Cardiac muscle cell (in vitro differentiated cells and primary cell): ENCODE measurements around the gene NPM1. TPM values are rescaled to one million over a fixed set of nuclear protein-coding genes. Genes with fewer than 3 reads are reported as not detected.

Experiments
- DNase-seq, 2 donors: peaks; one replicate each; pipeline versions ENCODE4 v3.0.0 to v3.0.0-alpha.2; 2010 to 2017; ENCODE audit warnings: low read depth in 1 of 2, low spot score in 1 of 2
- H3K27ac ChIP-seq: fragments of 200-600 bp; sonication (generic); 2 replicates; pipeline ENCODE4 v1.5.1; 2016
- H3K27me3 ChIP-seq: fragments of 200-600 bp; sonication (generic); 2 replicates; pipeline ENCODE4 v1.6.0; 2016; ENCODE audit warnings: control low read depth
- H3K36me3 ChIP-seq: fragments of 200-600 bp; sonication (generic); 2 replicates; pipeline ENCODE4 v1.5.1; 2016; ENCODE audit warnings: control low read depth
- H3K4me1 ChIP-seq: fragments of 200-600 bp; sonication (generic); 2 replicates; pipeline ENCODE4 v1.8.1; 2017; ENCODE audit warnings: low read depth, mild to moderate bottlenecking, mixed run types
- H3K4me3 ChIP-seq: fragments of 200-600 bp; sonication (generic); 2 replicates; pipeline ENCODE4 v1.5.1; 2016; ENCODE audit warnings: mild to moderate bottlenecking
- H3K9me3 ChIP-seq: fragments of 200-600 bp; sonication (generic); 2 replicates; pipeline ENCODE4 v1.5.1; 2017; ENCODE audit warnings: low read depth, mild to moderate bottlenecking, control low read depth
- polyA plus RNA-seq: library from polyadenylated mRNA; unstranded; fragments of >200 nt; fragmentation: Nextera tagmentation; extraction: Ambion mirVana; gene quantifications from 2 replicates; pipeline ENCODE4 v1.2.1, GENCODE V29; 2016
- total RNA-seq: library from RNA; depleted of rRNA; stranded (reverse); fragments of >200 nt; gene quantifications from 2 replicates; pipeline ENCODE4 v1.2.3, GENCODE V29; 2016
- TF ChIP-seq, protein P1 (sequence below): IDR thresholded peaks from 2 replicates; pipeline ENCODE4 v1.5.1; 2012; ENCODE audit warnings: low read depth, mild to moderate bottlenecking, low read length

The NPM1 gene
- total and polyA plus RNA-seq, 2 experiments from 2014 or later, result 389 to 1,115 TPM

DNA sequence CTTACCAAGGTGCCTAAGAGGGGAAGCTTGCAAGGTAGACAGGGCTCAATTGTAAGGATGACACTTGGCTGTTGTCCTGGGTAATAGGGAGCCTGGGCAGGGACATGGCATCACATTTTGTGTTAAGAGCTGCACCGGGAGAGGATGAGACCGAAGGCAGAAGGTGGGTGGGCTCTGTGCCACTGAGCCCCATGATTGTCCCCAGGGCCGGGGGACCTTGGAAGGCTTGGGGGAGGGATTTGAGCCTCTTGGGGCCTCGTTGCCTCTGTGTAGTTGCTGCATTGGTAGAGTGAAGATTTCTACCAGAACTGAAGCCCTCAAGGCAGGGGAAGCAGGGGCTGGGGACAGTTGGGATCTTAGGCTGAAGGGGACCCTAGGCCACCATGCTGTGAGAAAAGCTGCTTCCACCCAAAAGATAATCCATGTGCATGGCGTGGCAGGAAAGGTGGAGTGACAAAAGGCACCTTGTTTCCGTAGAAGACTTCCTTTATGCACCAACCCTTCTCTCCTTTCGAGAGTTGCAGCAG is 43.7 kb downstream of the NPM1 start:
- TF ChIP-seq, protein P1, sequence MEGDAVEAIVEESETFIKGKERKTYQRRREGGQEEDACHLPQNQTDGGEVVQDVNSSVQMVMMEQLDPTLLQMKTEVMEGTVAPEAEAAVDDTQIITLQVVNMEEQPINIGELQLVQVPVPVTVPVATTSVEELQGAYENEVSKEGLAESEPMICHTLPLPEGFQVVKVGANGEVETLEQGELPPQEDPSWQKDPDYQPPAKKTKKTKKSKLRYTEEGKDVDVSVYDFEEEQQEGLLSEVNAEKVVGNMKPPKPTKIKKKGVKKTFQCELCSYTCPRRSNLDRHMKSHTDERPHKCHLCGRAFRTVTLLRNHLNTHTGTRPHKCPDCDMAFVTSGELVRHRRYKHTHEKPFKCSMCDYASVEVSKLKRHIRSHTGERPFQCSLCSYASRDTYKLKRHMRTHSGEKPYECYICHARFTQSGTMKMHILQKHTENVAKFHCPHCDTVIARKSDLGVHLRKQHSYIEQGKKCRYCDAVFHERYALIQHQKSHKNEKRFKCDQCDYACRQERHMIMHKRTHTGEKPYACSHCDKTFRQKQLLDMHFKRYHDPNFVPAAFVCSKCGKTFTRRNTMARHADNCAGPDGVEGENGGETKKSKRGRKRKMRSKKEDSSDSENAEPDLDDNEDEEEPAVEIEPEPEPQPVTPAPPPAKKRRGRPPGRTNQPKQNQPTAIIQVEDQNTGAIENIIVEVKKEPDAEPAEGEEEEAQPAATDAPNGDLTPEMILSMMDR, result no peak
- Histone ChIP-seq H3K9me3 (no peaks in the 10 kb centered on the region), H3K36me3 (no peaks in the 10 kb centered on the region), H3K27ac (no peak overlapping the region), H3K27me3 (no peaks in the 10 kb centered on the region), H3K4me1 (peaks cover 17% of the 10 kb centered on the region), H3K4me3 (no peak overlapping the region)
- no peak for DNase-seq

DNA sequence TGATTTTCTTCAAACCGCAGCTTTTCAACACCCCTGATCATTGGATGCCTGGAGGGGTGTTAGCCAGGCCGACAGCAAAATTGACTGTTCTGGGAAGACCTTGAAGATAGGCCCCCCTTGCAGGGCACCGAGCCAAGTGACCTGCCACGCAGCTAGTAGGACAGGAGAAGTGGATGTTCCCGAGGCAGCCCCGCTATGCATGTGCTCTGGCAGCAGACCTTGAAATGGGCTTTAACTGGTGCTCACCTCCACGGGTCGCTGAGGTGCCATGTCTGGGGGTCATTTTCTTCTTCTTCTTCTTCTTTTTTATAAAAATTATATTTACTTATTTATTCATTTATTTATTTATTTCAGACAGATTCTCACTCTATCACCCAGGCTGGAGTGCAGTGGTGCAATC is 44.4 kb downstream of the NPM1 start:
- Histone ChIP-seq H3K27ac (no peak overlapping the region), H3K27me3 (no peaks in the 10 kb centered on the region), H3K4me3 (no peak overlapping the region), H3K9me3 (no peaks in the 10 kb centered on the region), H3K36me3 (no peaks in the 10 kb centered on the region), H3K4me1 (peaks cover 17% of the 10 kb centered on the region)
- TF ChIP-seq, protein P1, result no peak
- no peak for DNase-seq

DNA sequence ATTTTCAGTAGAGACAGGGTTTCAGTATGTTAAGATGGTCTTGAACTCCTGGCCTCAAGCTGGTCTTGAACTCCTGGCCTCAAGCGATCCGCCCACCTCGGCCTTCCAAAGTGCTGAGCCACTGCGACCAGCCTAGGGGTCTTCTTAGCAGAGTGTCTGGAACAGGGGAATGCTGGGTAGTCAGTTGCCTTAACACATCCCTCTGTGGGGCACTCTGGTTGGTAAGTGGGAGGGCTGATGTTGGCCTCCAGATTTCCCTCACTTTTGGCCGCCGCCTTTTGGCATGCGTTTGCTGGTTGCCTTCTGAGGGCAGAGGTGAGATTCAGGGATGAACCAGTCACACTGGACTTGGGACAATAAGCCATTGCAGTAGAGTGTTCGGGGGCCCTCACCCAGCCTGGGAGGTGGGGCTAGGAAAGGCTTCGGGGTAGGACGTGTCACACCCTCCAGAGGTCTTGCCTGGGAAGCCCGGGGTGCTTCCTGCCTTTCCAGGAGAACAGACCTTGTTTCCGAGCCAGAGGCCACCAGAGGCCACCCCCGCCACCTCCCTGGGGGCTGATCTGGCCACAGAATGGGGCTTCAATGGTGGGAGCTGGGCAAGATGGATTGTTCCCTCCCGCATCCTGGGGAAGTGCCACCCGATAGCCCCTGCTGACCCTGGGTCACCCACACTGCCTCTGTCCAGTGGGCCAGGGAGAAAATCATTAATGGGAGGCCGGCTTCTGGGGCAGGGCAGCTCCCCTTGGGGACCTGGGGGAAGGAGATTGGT is 45.1 kb downstream of the NPM1 start:
- Histone ChIP-seq H3K27me3 (no peaks in the 10 kb centered on the region), H3K27ac (peak overlapping the region; percentile 51), H3K4me3 (no peak overlapping the region), H3K36me3 (peaks cover 2% of the 10 kb centered on the region), H3K9me3 (no peaks in the 10 kb centered on the region), H3K4me1 (peaks cover 13% of the 10 kb centered on the region)
- TF ChIP-seq, protein P1, result no peak
- no peak for DNase-seq

DNA sequence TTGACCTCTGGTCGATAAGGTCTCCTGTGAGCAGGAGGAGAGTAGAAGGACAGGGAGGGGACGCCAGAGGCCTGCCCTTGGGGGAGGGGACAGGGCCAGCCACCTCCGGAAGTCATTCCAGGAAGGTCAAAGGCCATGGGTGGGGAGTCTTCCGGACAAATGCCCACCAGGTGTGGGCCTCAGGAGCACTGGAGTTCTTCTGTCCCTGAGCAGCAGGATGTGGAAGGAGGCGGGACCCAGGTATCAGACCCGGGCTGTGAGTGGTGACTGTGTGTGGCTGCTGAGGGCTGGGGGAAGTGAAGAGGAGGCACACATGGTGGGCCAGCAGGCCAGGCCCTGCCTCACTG is 45.7 kb downstream of the NPM1 start:
- Histone ChIP-seq H3K4me3 (no peak overlapping the region), H3K36me3 (peaks cover 2% of the 10 kb centered on the region), H3K27ac (peak overlapping the region; percentile 51), H3K27me3 (no peaks in the 10 kb centered on the region), H3K9me3 (no peaks in the 10 kb centered on the region), H3K4me1 (peaks cover 9% of the 10 kb centered on the region)
- TF ChIP-seq, protein P1, result no peak
- DNase-seq, result no peak

DNA sequence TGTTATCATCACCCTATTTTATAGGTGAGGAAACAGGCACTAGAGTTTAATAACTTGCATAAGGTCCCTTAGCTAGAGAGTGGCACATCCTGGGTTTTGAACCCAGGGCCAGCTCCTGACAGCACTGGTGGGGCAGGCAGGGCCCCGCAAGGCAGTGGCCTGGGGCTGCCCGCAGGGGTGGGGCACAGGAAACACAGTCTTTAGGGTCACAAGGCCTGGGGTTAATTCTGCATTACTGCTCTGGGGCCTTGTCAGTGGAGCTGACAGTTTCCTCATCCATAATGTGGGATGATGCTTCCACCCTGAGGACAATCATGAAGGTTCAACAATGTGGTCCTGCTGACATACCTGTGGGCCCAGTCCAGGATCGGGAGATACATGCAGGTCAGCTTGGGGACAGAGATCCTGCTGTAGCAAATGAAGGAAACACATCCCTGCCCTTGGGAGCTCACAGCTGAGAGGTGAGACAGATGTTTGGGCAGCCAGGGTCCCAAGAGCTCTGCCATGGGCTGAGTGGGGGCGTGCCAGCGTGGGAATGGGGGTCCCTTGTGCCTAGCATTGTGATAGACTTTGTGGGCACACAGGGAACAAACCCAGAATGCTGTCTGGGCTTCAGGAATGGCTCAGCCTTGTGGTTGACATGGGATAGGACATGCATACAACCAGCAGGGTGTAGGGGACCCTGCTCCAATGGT is 46.5 kb downstream of the NPM1 start:
- H3K4me3 ChIP-seq, result no peak overlapping the region
- DNase-seq, result no peak
- H3K9me3 ChIP-seq, result no peaks in the 10 kb centered on the region
- no peak overlapping the region for H3K27ac ChIP-seq
- H3K4me1 ChIP-seq, result peaks cover 12% of the 10 kb centered on the region
- no peaks in the 10 kb centered on the region for H3K27me3 ChIP-seq
- TF ChIP-seq, protein P1, result no peak
- peaks cover 2% of the 10 kb centered on the region for H3K36me3 ChIP-seq
